HG03460 (cell line): Measurements from ENCODE around the gene TRAPPC12.
"Not testable (repeated sequence)": the region's sequence is repeated elsewhere in the genome, so short reads cannot be mapped to it uniquely, and the experiment has no call there.

ENCODE experiments used
- ATAC-seq: cut with Tn5 transposase; IDR thresholded peaks from one replicate; pipeline ENCODE4 v1.9.1; 2021; ENCODE audit not compliant: unreplicated experiment

TRAPPC12 gene

GRCh38 chr2:3498783-3499394, 119.4 kb downstream of the TRAPPC12 start:
- no peak for ATAC-seq

GRCh38 chr2:3500326-3500899, 120.9 kb downstream of the TRAPPC12 start:
- no peak for ATAC-seq

GRCh38 chr2:3503046-3503445, 123.6 kb downstream of the TRAPPC12 start:
- ATAC-seq: no peak

GRCh38 chr2:3503483-3503882, 124.0 kb downstream of the TRAPPC12 start:
- ATAC-seq: no peak

- no peak for ATAC-seq
Observed at GRCh38 chr2:3504741-3505140, 125.2 kb downstream of the TRAPPC12 start.

- no peak for ATAC-seq
Observed at GRCh38 chr2:3505771-3506170, 126.3 kb downstream of the TRAPPC12 start.

- no peak for ATAC-seq
Observed at GRCh38 chr2:3512086-3512485, 132.6 kb downstream of the TRAPPC12 start.

- ATAC-seq: no peak
Observed at GRCh38 chr2:3513026-3513810, 133.7 kb downstream of the TRAPPC12 start.

- not testable (repeated sequence) for ATAC-seq
Observed at GRCh38 chr2:3515438-3515837, 135.9 kb downstream of the TRAPPC12 start.

- ATAC-seq: no peak
Observed at GRCh38 chr2:3516831-3517230, 137.3 kb downstream of the TRAPPC12 start.

GRCh38 chr2:3517948-3518495, 138.5 kb downstream of the TRAPPC12 start:
- ATAC-seq: no peak

- ATAC-seq: peak; percentile 77
Observed at GRCh38 chr2:3518496-3519254, 139.2 kb downstream of the TRAPPC12 start.

- ATAC-seq: peak; percentile 53
Observed at GRCh38 chr2:3519255-3520205, 140.0 kb downstream of the TRAPPC12 start, which contains the start of gene ADI1. Gene ADI1 (minus strand): TSS chr2:3519531. CDS start chr2:3519487, 44 bp downstream.

- ATAC-seq: no peak
Observed at GRCh38 chr2:3520591-3520990, 141.1 kb downstream of the TRAPPC12 start.

GRCh38 chr2:3522961-3523421, 143.5 kb downstream of the TRAPPC12 start:
- ATAC-seq: no peak

GRCh38 chr2:3523551-3524041, 144.1 kb downstream of the TRAPPC12 start:
- ATAC-seq: no peak

GRCh38 chr2:3526871-3527270, 147.4 kb downstream of the TRAPPC12 start:
- no peak for ATAC-seq

GRCh38 chr2:3527886-3528785, 148.6 kb downstream of the TRAPPC12 start:
- ATAC-seq: no peak
